ENCODE results near the gene SOX5. TPM values are rescaled to one million over a fixed set of nuclear protein-coding genes. Genes with fewer than 3 reads are reported as not detected.

SOX5 gene
- total RNA-seq, 1 donor, result 12.8 TPM

DNA sequence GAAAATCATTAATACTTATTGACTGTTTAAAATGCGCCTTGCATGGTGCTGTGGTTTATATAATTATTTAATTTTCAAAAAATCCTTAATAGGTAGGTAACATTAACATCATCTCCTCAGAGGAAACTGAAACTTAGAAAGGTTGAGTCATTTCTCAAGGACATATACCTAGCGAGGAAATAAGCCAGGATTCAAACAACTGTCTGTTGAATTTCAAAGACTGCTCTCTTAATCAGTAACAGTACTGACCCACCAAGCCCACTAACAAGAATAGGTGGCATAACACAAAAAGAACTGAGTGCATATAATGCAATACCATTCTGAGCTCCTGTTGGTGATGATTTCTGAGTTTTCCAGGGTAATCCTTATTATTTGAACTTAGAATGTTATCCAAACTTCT, 174.3 kb downstream of the SOX5 start:
- H3K4me3 ChIP-seq (ENCODE audit: low read depth, low read length), result no peak overlapping the region
- DNase-seq (ENCODE audit: low read depth), result no peak
- TF ChIP-seq CTCF (IDR thresholded peaks at IDR 0.05; ENCODE audit: insufficient read depth, low read length), result no peak

- DNase-seq (ENCODE audit: low read depth), result peak; percentile 28
- H3K4me3 ChIP-seq (ENCODE audit: low read depth, low read length), result no peak overlapping the region
- no peak for TF ChIP-seq CTCF (IDR thresholded peaks at IDR 0.05; ENCODE audit: insufficient read depth, low read length)
These were observed 178.1 kb downstream of the SOX5 start for GRCh38 chr12:23771240-23771949.

- no peak for DNase-seq (ENCODE audit: low read depth)
- no peak overlapping the region for H3K4me3 ChIP-seq (ENCODE audit: low read depth, low read length)
- no peak for TF ChIP-seq CTCF (IDR thresholded peaks at IDR 0.05; ENCODE audit: insufficient read depth, low read length)
These were observed 179.1 kb downstream of the SOX5 start for GRCh38 chr12:23770202-23770938.

- no peak for TF ChIP-seq CTCF (IDR thresholded peaks at IDR 0.05; ENCODE audit: insufficient read depth, low read length)
- no peak overlapping the region for H3K4me3 ChIP-seq (ENCODE audit: low read depth, low read length)
- DNase-seq (ENCODE audit: low read depth), result no peak
These were observed 181.6 kb downstream of the SOX5 start for GRCh38 chr12:23767834-23768233.

- no peak for TF ChIP-seq CTCF (IDR thresholded peaks at IDR 0.05; ENCODE audit: insufficient read depth, low read length)
- no peak overlapping the region for H3K4me3 ChIP-seq (ENCODE audit: low read depth, low read length)
- DNase-seq (ENCODE audit: low read depth), result no peak
These were observed 185.7 kb downstream of the SOX5 start for GRCh38 chr12:23763724-23764123.

DNA sequence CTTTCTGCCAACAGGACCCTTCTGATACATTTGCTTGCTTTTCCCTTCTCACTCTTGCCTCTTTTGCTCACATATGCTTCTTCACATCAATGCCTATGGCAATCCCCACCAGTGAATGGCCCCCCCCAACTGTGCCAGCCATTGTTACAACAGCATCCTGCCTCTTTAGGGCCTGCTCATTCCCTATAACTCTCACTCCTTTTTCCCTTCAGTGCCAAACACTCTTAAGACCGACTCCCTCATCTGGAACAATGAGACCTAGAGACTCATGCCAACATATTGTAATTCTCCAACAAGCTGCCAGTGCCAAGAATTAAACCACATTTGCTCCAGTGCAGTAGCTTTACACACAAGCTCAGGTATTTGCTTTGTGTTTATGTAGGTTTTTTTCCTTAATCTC, 189.0 kb downstream of the SOX5 start:
- DNase-seq (ENCODE audit: low read depth), result peak; percentile 53
- no peak for TF ChIP-seq CTCF (IDR thresholded peaks at IDR 0.05; ENCODE audit: insufficient read depth, low read length)

More for the DNA sequence above, 189.0 kb downstream of the SOX5 start:
- no peak overlapping the region for H3K4me3 ChIP-seq (ENCODE audit: low read depth, low read length)
